Thoracic aorta (tissue), 2 donors: ENCODE measurements around the gene TRPM2. TPM values are rescaled to one million over a fixed set of nuclear protein-coding genes. Genes with fewer than 3 reads are reported as not detected.

ENCODE experiments used
- ATAC-seq: fragments of 150-250 bp; one replicate; pipeline ENCODE4 v1.8.0; 2017; ENCODE audit warnings: low read depth; ENCODE audit not compliant: insufficient number of reproducible peaks, low FRiP score
- DNase-seq: peaks from one replicate; pipeline ENCODE4 v3.0.0-alpha.2; 2020; ENCODE audit warnings: low spot score
- H3K27ac ChIP-seq, 2 donors: fragments of 200-600 bp; sonication (generic); 1 replicate in 1 of 2; 2 replicates in 1 of 2; pipeline ENCODE4 v1.5.1; 2016; ENCODE audit warnings: mild to moderate bottlenecking in 2 of 2, moderate library complexity in 2 of 2
- H3K27me3 ChIP-seq: fragments of 200-600 bp; sonication (generic); replicated peaks from 2 replicates; pipeline ENCODE4 v1.6.0; 2016; ENCODE audit warnings: mild to moderate bottlenecking; ENCODE audit not compliant: insufficient read depth
- H3K36me3 ChIP-seq: fragments of 200-600 bp; sonication (generic); one replicate; pipeline ENCODE4 v1.5.1; 2016
- H3K4me1 ChIP-seq, 2 donors: fragments of 200-600 bp; sonication (generic); 1 replicate in 1 of 2; 2 replicates in 1 of 2; pipeline versions ENCODE4 v1.5.1 to v1.6.0; 2016; ENCODE audit warnings: low read depth in 2 of 2, mild to moderate bottlenecking in 1 of 2; ENCODE audit not compliant: control insufficient read depth in 1 of 2
- H3K4me3 ChIP-seq: fragments of 200-600 bp; sonication (generic); 2 replicates; pipeline ENCODE4 v1.5.1; 2016; ENCODE audit warnings: mild to moderate bottlenecking
- H3K9me3 ChIP-seq: fragments of 200-600 bp; sonication (generic); 2 replicates; pipeline ENCODE4 v1.5.1; 2016
- CTCF ChIP-seq: fragments of 200-600 bp; sonication (generic); IDR thresholded peaks from one replicate; pipeline ENCODE4 v1.5.1; 2019; ENCODE audit warnings: antibody characterized with exemption
- total RNA-seq, 2 donors: library from RNA; depleted of rRNA; stranded (reverse); fragments of >200 nt; gene quantifications; one replicate each; pipeline versions ENCODE4 v1.1.0 to v1.2.3, GENCODE V29; 2016

The TRPM2 gene
- total RNA-seq, 2 donors from 2014 or later, result 10.4 to 12.9 TPM

GRCh38 chr21:44438531-44439210, 85.2 kb downstream of the TRPM2 start:
- no peaks in the 10 kb centered on the region for H3K27me3 ChIP-seq
- H3K36me3 ChIP-seq, result no peaks in the 10 kb centered on the region
- TF ChIP-seq CTCF, result no peak
- no peaks in the 10 kb centered on the region for H3K9me3 ChIP-seq
- peaks cover 0 to 18% of the 10 kb centered on the region in 2 donors for H3K4me1 ChIP-seq
- no peak for DNase-seq
- H3K27ac ChIP-seq, result no peak overlapping the region
- no peak for ATAC-seq
- peak overlapping the region; percentile 61 for H3K4me3 ChIP-seq

GRCh38 chr21:44439211-44439600, 85.8 kb downstream of the TRPM2 start:
- H3K27ac ChIP-seq, result no peak overlapping the region
- no peak for ATAC-seq

DNA sequence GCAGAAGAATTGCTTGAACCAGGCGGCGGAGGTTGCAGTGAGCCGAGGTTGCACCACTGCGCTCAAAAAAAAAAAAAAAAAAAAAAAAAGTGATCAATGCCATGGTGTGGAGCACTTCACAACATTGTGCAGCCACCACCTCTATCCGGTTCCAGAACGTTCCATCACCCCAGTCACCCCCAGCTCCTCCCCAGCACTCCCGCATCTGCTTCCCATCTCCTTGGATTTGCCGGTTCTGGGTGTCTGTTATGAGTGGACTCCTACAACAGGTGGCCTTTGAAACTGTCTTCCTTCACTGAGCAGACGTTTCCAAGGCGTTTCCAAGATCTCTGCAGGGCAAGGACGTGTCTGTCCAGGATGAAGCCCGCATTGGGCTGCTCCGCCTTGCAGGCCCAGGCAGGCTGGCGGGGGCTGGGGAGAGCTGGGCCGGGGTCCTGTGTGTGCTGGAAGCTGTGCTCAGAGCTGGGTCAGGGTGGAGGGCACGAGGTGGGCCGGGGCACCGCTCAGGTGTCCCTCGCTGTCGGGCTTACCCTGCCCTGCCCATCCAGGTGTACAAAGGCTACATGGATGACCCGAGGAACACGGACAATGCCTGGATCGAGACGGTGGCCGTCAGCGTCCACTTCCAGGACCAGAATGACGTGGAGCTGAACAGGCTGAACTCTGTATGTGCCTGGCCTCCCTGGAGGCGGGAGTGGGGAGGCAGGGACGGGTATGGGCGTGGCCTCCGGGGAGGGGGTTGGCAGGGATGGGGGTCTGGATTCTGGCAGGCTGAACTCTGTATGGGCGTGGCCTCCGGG, 87.0 kb downstream of the TRPM2 start:
- ATAC-seq, result no peak
- DNase-seq, result no peak
- no peak overlapping the region for H3K4me3 ChIP-seq
- no peak for TF ChIP-seq CTCF
- H3K36me3 ChIP-seq, result no peaks in the 10 kb centered on the region
- H3K27me3 ChIP-seq, result no peaks in the 10 kb centered on the region
- H3K27ac ChIP-seq, result no peak overlapping the region
- H3K4me1 ChIP-seq, result peaks cover 0 to 18% of the 10 kb centered on the region in 2 donors
- H3K9me3 ChIP-seq, result no peaks in the 10 kb centered on the region

More at GRCh38 chr21:44439211-44439600, 85.8 kb downstream of the TRPM2 start:
- TF ChIP-seq CTCF, result no peak
- no peaks in the 10 kb centered on the region for H3K27me3 ChIP-seq
- no peak overlapping the region for H3K4me3 ChIP-seq
- no peaks in the 10 kb centered on the region for H3K36me3 ChIP-seq
- H3K4me1 ChIP-seq, result peaks cover 0 to 18% of the 10 kb centered on the region in 2 donors
- no peak for DNase-seq
- H3K9me3 ChIP-seq, result no peaks in the 10 kb centered on the region

DNA sequence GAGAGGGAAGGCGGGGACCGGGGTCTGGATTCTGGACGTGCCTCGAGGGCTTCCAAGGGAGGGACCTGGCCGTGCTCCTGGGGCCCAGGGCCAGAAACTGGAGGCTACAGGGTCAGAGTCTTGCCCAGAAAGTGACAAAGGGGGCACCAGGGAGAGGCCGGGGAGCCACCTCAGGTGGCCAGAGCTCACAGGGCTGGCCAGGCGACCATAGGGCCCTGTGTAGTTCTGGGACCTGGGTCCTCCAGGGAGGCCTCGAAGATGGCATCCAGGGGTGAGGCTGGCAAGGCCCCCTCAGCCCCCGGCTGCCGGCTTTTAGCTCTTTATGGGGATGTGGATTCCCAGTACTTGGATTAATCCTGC, 87.6 kb downstream of the TRPM2 start:
- DNase-seq (no peak), ATAC-seq (no peak)
- no peak overlapping the region for H3K27ac ChIP-seq
- no peak for TF ChIP-seq CTCF
- no peaks in the 10 kb centered on the region for H3K36me3 ChIP-seq
- H3K27me3 ChIP-seq, result no peaks in the 10 kb centered on the region
- no peaks in the 10 kb centered on the region for H3K9me3 ChIP-seq
- no peak overlapping the region for H3K4me3 ChIP-seq
- H3K4me1 ChIP-seq, result peaks cover 0 to 18% of the 10 kb centered on the region in 2 donors

- Histone ChIP-seq H3K36me3 (no peaks in the 10 kb centered on the region), H3K27me3 (no peaks in the 10 kb centered on the region), H3K9me3 (no peaks in the 10 kb centered on the region), H3K27ac (no peak overlapping the region), H3K4me3 (no peak overlapping the region), H3K4me1 (peaks cover 0 to 18% of the 10 kb centered on the region in 2 donors)
- no peak for ATAC-seq
- TF ChIP-seq CTCF, result no peak
- no peak for DNase-seq
Observed at GRCh38 chr21:44441581-44442265, 88.3 kb downstream of the TRPM2 start.
